PFSK-1 (cell line): ENCODE measurements around the gene KRTAP23-1.

Experiments
- FOXP2 ChIP-seq: optimal IDR thresholded peaks from 2 replicates; pipeline ENCODE3; 2011; ENCODE audit warnings: borderline replicate concordance, control low read depth, inconsistent platforms; ENCODE audit not compliant: insufficient read depth; ENCODE audit errors: extremely low read length, extremely low read depth
- POLR2AphosphoS5 ChIP-seq: IDR thresholded peaks from 2 replicates; pipeline ENCODE4 v1.6.1; 2012; ENCODE audit warnings: low read depth, mild to moderate bottlenecking, control low read depth, low read length, moderate library complexity
- REST ChIP-seq, 2 experiments: IDR thresholded peaks; 2 replicates each; pipeline versions ENCODE4 v1.6.1 to v1.8.0; 2011 to 2012; ENCODE audit warnings: low read depth in 2 of 2, low read length in 2 of 2, control low read depth in 1 of 2, inconsistent platforms in 1 of 2, mild to moderate bottlenecking in 1 of 2, moderate library complexity in 1 of 2; ENCODE audit not compliant: insufficient read depth in 1 of 2
- SIN3A ChIP-seq: IDR thresholded peaks from 2 replicates; pipeline ENCODE4 v1.6.1; 2012; ENCODE audit warnings: mild to moderate bottlenecking, low read length, moderate library complexity, borderline replicate concordance; ENCODE audit not compliant: insufficient read depth
- TAF1 ChIP-seq: IDR thresholded peaks from 2 replicates; pipeline ENCODE4 v1.6.1; 2012; ENCODE audit warnings: low read length, control low read depth, borderline replicate concordance; ENCODE audit not compliant: insufficient read depth

Gene KRTAP23-1

GRCh38 chr21:30338717-30339116 lies 9.7 kb downstream of the KRTAP23-1 start:
- no peak for TF ChIP-seq POLR2AphosphoS5
- no peak for TF ChIP-seq REST (IDR thresholded peaks at IDR 0.05; ENCODE audit: insufficient read depth in 1 of 2, low read depth in 2 of 2, low read length in 2 of 2)
- no peak for TF ChIP-seq SIN3A
- no peak for TF ChIP-seq FOXP2
- TF ChIP-seq TAF1: no peak

GRCh38 chr21:30337772-30338171 lies 10.6 kb downstream of the KRTAP23-1 start:
- TF ChIP-seq FOXP2 (no peak), TAF1 (no peak), POLR2AphosphoS5 (no peak), SIN3A (no peak), REST (IDR thresholded peaks at IDR 0.05; ENCODE audit: insufficient read depth in 1 of 2, low read depth in 2 of 2, low read length in 2 of 2) (no peak)

- TF ChIP-seq POLR2AphosphoS5 (no peak), TAF1 (no peak), REST (IDR thresholded peaks at IDR 0.05; ENCODE audit: insufficient read depth in 1 of 2, low read depth in 2 of 2, low read length in 2 of 2) (no peak), FOXP2 (no peak), SIN3A (no peak)
Measured at GRCh38 chr21:30337276-30337744, 11.1 kb downstream of the KRTAP23-1 start, which contains the start of gene KRTAP27-1. TSS of gene KRTAP27-1 (minus strand) at chr21:30337694. CDS start at chr21:30337668, 26 bp downstream.

- TF ChIP-seq POLR2AphosphoS5 (no peak), TAF1 (no peak), REST (IDR thresholded peaks at IDR 0.05; ENCODE audit: insufficient read depth in 1 of 2, low read depth in 2 of 2, low read length in 2 of 2) (no peak), FOXP2 (no peak), SIN3A (no peak)
Measured at GRCh38 chr21:30336596-30336995, 11.8 kb downstream of the KRTAP23-1 start.

- TF ChIP-seq TAF1 (no peak), POLR2AphosphoS5 (no peak), REST (IDR thresholded peaks at IDR 0.05; ENCODE audit: insufficient read depth in 1 of 2, low read depth in 2 of 2, low read length in 2 of 2) (no peak), FOXP2 (no peak), SIN3A (no peak)
Measured at GRCh38 chr21:30333736-30334135, 14.7 kb downstream of the KRTAP23-1 start.
